ENCODE measurements around the gene SPATA31D1.

The SPATA31D1 gene

GRCh38 chr9:82012276-82012675 lies 23.7 kb downstream of the SPATA31D1 start:
- Histone ChIP-seq H3K27ac (ENCODE audit: insufficient read depth, low read length, poor library complexity, severe bottlenecking) (no peak overlapping the region), H3K4me3 (ENCODE audit: insufficient read depth, low read depth, low read length, poor library complexity, severe bottlenecking) (no peak overlapping the region), H3K4me1 (ENCODE audit: control insufficient read depth, insufficient read depth, low read length, poor library complexity, severe bottlenecking) (no peaks in the 10 kb centered on the region), H3K9me3 (ENCODE audit: control insufficient read depth, low read length) (no peaks in the 10 kb centered on the region), H3K36me3 (ENCODE audit: control insufficient read depth, insufficient read depth, low read length) (no peaks in the 10 kb centered on the region), H3K27me3 (replicated peaks; ENCODE audit: control insufficient read depth, insufficient read depth, low read length, poor library complexity, severe bottlenecking) (no peaks in the 10 kb centered on the region)
- no peak for DNase-seq

DNA sequence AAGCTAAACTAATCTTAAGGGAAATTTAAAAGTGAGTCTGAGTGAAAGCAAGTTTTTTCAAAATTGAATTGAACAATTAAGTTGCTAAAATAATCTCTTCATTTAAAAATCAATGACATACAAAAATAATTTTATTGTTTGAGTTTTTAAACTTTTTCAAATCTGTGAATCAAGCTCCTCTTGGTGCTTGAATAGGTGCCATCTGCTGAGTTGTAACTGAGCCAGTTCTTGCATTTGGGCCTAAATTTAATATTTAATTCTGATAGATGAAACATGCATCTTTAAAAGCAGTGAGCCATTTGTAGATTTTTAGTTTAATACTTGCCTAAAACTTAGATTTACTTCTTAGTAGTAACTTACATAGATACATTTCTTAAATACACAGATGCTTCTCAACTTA lies 31.8 kb downstream of the SPATA31D1 start:
- Histone ChIP-seq H3K4me1 (ENCODE audit: control insufficient read depth, insufficient read depth, low read length, poor library complexity, severe bottlenecking) (no peaks in the 10 kb centered on the region), H3K9me3 (ENCODE audit: control insufficient read depth, low read length) (no peaks in the 10 kb centered on the region), H3K27ac (ENCODE audit: insufficient read depth, low read length, poor library complexity, severe bottlenecking) (no peak overlapping the region), H3K4me3 (ENCODE audit: insufficient read depth, low read depth, low read length, poor library complexity, severe bottlenecking) (no peak overlapping the region), H3K36me3 (ENCODE audit: control insufficient read depth, insufficient read depth, low read length) (no peaks in the 10 kb centered on the region), H3K27me3 (replicated peaks; ENCODE audit: control insufficient read depth, insufficient read depth, low read length, poor library complexity, severe bottlenecking) (no peaks in the 10 kb centered on the region)
- DNase-seq, result no peak

DNA sequence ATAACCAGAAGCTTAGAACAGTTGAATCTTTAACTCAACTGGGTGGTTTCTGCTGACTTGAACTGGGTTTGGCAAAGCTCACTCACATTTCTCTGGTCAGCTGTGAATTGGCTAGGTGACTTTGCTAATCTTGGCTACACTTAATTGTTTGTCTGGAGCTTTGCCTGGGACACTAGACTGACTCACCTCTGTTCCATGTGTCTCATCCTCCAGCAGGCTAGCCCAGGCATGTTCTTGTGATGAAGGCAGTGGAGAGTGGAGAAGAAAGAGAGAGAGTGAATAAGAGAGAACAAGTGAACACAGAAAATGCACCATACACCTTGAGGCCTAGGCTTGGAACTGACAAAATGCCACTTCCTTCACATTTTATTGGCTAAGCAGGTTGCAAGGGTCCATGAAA lies 32.6 kb downstream of the SPATA31D1 start:
- no peaks in the 10 kb centered on the region for H3K36me3 ChIP-seq (ENCODE audit: control insufficient read depth, insufficient read depth, low read length)
- H3K9me3 ChIP-seq (ENCODE audit: control insufficient read depth, low read length), result no peaks in the 10 kb centered on the region
- H3K4me1 ChIP-seq (ENCODE audit: control insufficient read depth, insufficient read depth, low read length, poor library complexity, severe bottlenecking), result no peaks in the 10 kb centered on the region
- H3K4me3 ChIP-seq (ENCODE audit: insufficient read depth, low read depth, low read length, poor library complexity, severe bottlenecking), result no peak overlapping the region
- H3K27ac ChIP-seq (ENCODE audit: insufficient read depth, low read length, poor library complexity, severe bottlenecking), result no peak overlapping the region
- DNase-seq, result no peak
- no peaks in the 10 kb centered on the region for H3K27me3 ChIP-seq (replicated peaks; ENCODE audit: control insufficient read depth, insufficient read depth, low read length, poor library complexity, severe bottlenecking)

GRCh38 chr9:82022121-82022520 lies 33.5 kb downstream of the SPATA31D1 start:
- Histone ChIP-seq H3K4me3 (ENCODE audit: insufficient read depth, low read depth, low read length, poor library complexity, severe bottlenecking) (no peak overlapping the region), H3K27ac (ENCODE audit: insufficient read depth, low read length, poor library complexity, severe bottlenecking) (no peak overlapping the region), H3K9me3 (ENCODE audit: control insufficient read depth, low read length) (no peaks in the 10 kb centered on the region), H3K36me3 (ENCODE audit: control insufficient read depth, insufficient read depth, low read length) (no peaks in the 10 kb centered on the region), H3K4me1 (ENCODE audit: control insufficient read depth, insufficient read depth, low read length, poor library complexity, severe bottlenecking) (no peaks in the 10 kb centered on the region), H3K27me3 (replicated peaks; ENCODE audit: control insufficient read depth, insufficient read depth, low read length, poor library complexity, severe bottlenecking) (no peaks in the 10 kb centered on the region)
- DNase-seq, result no peak

GRCh38 chr9:82024908-82025307 lies 36.3 kb downstream of the SPATA31D1 start:
- DNase-seq, result no peak
- H3K36me3 ChIP-seq (ENCODE audit: control insufficient read depth, insufficient read depth, low read length), result no peaks in the 10 kb centered on the region
- H3K4me1 ChIP-seq (ENCODE audit: control insufficient read depth, insufficient read depth, low read length, poor library complexity, severe bottlenecking), result no peaks in the 10 kb centered on the region
- H3K9me3 ChIP-seq (ENCODE audit: control insufficient read depth, low read length), result no peaks in the 10 kb centered on the region
- no peaks in the 10 kb centered on the region for H3K27me3 ChIP-seq (replicated peaks; ENCODE audit: control insufficient read depth, insufficient read depth, low read length, poor library complexity, severe bottlenecking)
- H3K27ac ChIP-seq (ENCODE audit: insufficient read depth, low read length, poor library complexity, severe bottlenecking), result no peak overlapping the region
- no peak overlapping the region for H3K4me3 ChIP-seq (ENCODE audit: insufficient read depth, low read depth, low read length, poor library complexity, severe bottlenecking)

GRCh38 chr9:82031538-82032280 lies 43.1 kb downstream of the SPATA31D1 start:
- Histone ChIP-seq H3K27ac (ENCODE audit: insufficient read depth, low read length, poor library complexity, severe bottlenecking) (no peak overlapping the region), H3K27me3 (replicated peaks; ENCODE audit: control insufficient read depth, insufficient read depth, low read length, poor library complexity, severe bottlenecking) (no peaks in the 10 kb centered on the region), H3K9me3 (ENCODE audit: control insufficient read depth, low read length) (no peaks in the 10 kb centered on the region), H3K36me3 (ENCODE audit: control insufficient read depth, insufficient read depth, low read length) (no peaks in the 10 kb centered on the region), H3K4me1 (ENCODE audit: control insufficient read depth, insufficient read depth, low read length, poor library complexity, severe bottlenecking) (no peaks in the 10 kb centered on the region), H3K4me3 (ENCODE audit: insufficient read depth, low read depth, low read length, poor library complexity, severe bottlenecking) (no peak overlapping the region)
- DNase-seq, result no peak

DNA sequence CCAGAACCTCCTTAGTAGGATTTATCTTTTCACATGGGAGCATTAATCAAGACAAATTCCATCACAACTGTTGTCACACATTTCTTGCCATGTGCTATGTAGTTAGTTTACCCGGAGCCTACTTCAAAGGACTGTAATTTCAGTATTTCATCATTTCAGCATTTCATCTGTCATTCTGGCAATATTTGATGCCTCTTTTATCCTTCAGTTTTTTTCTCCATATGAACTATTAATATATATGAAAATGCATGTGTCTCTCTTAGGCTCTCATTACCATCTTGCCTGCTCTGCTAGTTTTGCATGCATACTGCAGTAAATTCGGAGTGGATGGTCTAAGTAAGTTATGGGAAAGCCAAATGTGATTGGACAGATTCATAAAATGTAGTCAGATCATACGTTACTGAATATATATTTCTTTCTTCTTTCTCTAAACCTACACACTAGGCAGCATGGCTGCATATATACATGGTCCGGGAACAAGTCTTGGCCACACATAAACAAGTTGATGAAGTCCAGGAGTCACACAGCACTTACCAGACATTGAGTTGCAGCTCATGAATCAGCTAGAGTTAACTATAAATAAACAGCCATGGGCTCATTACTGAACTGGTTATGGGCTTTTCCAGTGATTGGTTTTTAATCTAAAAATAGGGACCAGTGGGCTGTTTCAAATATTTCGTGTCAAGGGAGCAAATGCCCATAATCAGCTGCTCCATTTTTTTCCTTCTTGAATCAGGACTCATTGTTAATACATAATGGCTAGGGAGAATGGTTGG lies 46.6 kb downstream of the SPATA31D1 start:
- no peak for DNase-seq
- Histone ChIP-seq H3K27ac (ENCODE audit: insufficient read depth, low read length, poor library complexity, severe bottlenecking) (no peak overlapping the region), H3K36me3 (ENCODE audit: control insufficient read depth, insufficient read depth, low read length) (no peaks in the 10 kb centered on the region)

DNA sequence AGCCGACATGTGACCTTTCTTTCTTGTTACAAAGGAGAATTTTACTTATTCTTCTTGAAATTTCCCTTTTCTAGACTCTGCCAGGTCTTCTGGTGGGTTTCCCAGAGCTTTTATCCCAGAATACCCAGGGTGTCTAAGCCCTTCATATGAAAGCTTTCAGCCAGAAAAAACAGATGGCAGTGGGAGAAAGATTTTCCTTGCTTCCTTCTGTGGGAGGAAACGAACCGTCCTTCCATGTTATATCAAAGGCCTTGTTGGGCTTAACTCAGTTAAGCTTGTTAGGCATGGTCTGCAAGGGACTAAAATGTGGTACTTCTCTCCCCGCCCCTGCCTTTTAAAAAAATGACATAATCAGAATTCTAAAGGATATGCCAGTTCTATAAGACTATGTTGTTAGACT lies 47.5 kb downstream of the SPATA31D1 start:
- H3K36me3 ChIP-seq (ENCODE audit: control insufficient read depth, insufficient read depth, low read length), result no peaks in the 10 kb centered on the region
- no peak overlapping the region for H3K4me3 ChIP-seq (ENCODE audit: insufficient read depth, low read depth, low read length, poor library complexity, severe bottlenecking)
- no peaks in the 10 kb centered on the region for H3K9me3 ChIP-seq (ENCODE audit: control insufficient read depth, low read length)
- H3K4me1 ChIP-seq (ENCODE audit: control insufficient read depth, insufficient read depth, low read length, poor library complexity, severe bottlenecking), result no peaks in the 10 kb centered on the region
- no peak for DNase-seq
- H3K27ac ChIP-seq (ENCODE audit: insufficient read depth, low read length, poor library complexity, severe bottlenecking), result no peak overlapping the region
- no peaks in the 10 kb centered on the region for H3K27me3 ChIP-seq (replicated peaks; ENCODE audit: control insufficient read depth, insufficient read depth, low read length, poor library complexity, severe bottlenecking)

More for the DNA sequence above, 46.6 kb downstream of the SPATA31D1 start:
- no peaks in the 10 kb centered on the region for H3K4me1 ChIP-seq (ENCODE audit: control insufficient read depth, insufficient read depth, low read length, poor library complexity, severe bottlenecking)
- H3K9me3 ChIP-seq (ENCODE audit: control insufficient read depth, low read length), result no peaks in the 10 kb centered on the region
- H3K4me3 ChIP-seq (ENCODE audit: insufficient read depth, low read depth, low read length, poor library complexity, severe bottlenecking), result no peak overlapping the region
- no peaks in the 10 kb centered on the region for H3K27me3 ChIP-seq (replicated peaks; ENCODE audit: control insufficient read depth, insufficient read depth, low read length, poor library complexity, severe bottlenecking)

- H3K27me3 ChIP-seq (replicated peaks; ENCODE audit: control insufficient read depth, insufficient read depth, low read length, poor library complexity, severe bottlenecking), result no peaks in the 10 kb centered on the region
- H3K4me1 ChIP-seq (ENCODE audit: control insufficient read depth, insufficient read depth, low read length, poor library complexity, severe bottlenecking), result no peaks in the 10 kb centered on the region
- no peaks in the 10 kb centered on the region for H3K36me3 ChIP-seq (ENCODE audit: control insufficient read depth, insufficient read depth, low read length)
- no peak for DNase-seq
- no peak overlapping the region for H3K27ac ChIP-seq (ENCODE audit: insufficient read depth, low read length, poor library complexity, severe bottlenecking)
- no peak overlapping the region for H3K4me3 ChIP-seq (ENCODE audit: insufficient read depth, low read depth, low read length, poor library complexity, severe bottlenecking)
- H3K9me3 ChIP-seq (ENCODE audit: control insufficient read depth, low read length), result no peaks in the 10 kb centered on the region
Observed at GRCh38 chr9:82037126-82037525, 48.6 kb downstream of the SPATA31D1 start.

GRCh38 chr9:82038897-82039296 lies 50.3 kb downstream of the SPATA31D1 start:
- H3K9me3 ChIP-seq (ENCODE audit: control insufficient read depth, low read length), result no peaks in the 10 kb centered on the region
- H3K4me1 ChIP-seq (ENCODE audit: control insufficient read depth, insufficient read depth, low read length, poor library complexity, severe bottlenecking), result no peaks in the 10 kb centered on the region
- H3K4me3 ChIP-seq (ENCODE audit: insufficient read depth, low read depth, low read length, poor library complexity, severe bottlenecking), result no peak overlapping the region
- no peak for DNase-seq
- H3K27me3 ChIP-seq (replicated peaks; ENCODE audit: control insufficient read depth, insufficient read depth, low read length, poor library complexity, severe bottlenecking), result no peaks in the 10 kb centered on the region
- H3K36me3 ChIP-seq (ENCODE audit: control insufficient read depth, insufficient read depth, low read length), result no peaks in the 10 kb centered on the region
- no peak overlapping the region for H3K27ac ChIP-seq (ENCODE audit: insufficient read depth, low read length, poor library complexity, severe bottlenecking)

Measured in effector memory CD4-positive, alpha-beta T cell (primary cell).